Thymus (tissue), 11 donors: ENCODE data around the gene GALR2. TPM values are rescaled to one million over a fixed set of nuclear protein-coding genes. Genes with fewer than 3 reads are reported as not detected.

Source experiments
- DNase-seq, 9 donors: peaks; one replicate each; pipeline ENCODE4 v3.0.0-alpha.2; 2013; ENCODE audit warnings: low spot score in 9 of 9, low read depth in 6 of 9, missing footprints in 1 of 9
- H3K27ac ChIP-seq, 2 donors: one replicate each; pipeline ENCODE4 v1.5.1; 2013; ENCODE audit warnings: control low read depth in 1 of 2, low read depth in 1 of 2, low read length in 1 of 2, mild to moderate bottlenecking in 1 of 2, moderate library complexity in 1 of 2
- H3K27me3 ChIP-seq, 2 donors: one replicate each; pipeline ENCODE4 v1.5.1; 2013; ENCODE audit warnings: low read length in 1 of 2; ENCODE audit not compliant: control insufficient read depth in 2 of 2, insufficient read depth in 1 of 2
- H3K36me3 ChIP-seq, 2 donors: one replicate each; pipeline ENCODE4 v1.5.1; 2013; ENCODE audit warnings: low read length in 1 of 2, mild to moderate bottlenecking in 1 of 2, moderate library complexity in 1 of 2; ENCODE audit not compliant: control insufficient read depth in 2 of 2, insufficient read depth in 2 of 2
- H3K4me1 ChIP-seq, 2 donors: one replicate each; pipeline ENCODE4 v1.5.1; 2013; ENCODE audit warnings: low read length in 2 of 2; ENCODE audit not compliant: control insufficient read depth in 2 of 2, insufficient read depth in 2 of 2
- H3K4me3 ChIP-seq, 2 donors: one replicate each; pipeline ENCODE4 v1.5.1; 2013; ENCODE audit warnings: low read length in 2 of 2, control low read depth in 1 of 2, mild to moderate bottlenecking in 1 of 2
- H3K9me3 ChIP-seq, 2 donors: one replicate each; pipeline ENCODE4 v1.5.1; 2013; ENCODE audit warnings: low read length in 1 of 2, mild to moderate bottlenecking in 1 of 2; ENCODE audit not compliant: control insufficient read depth in 2 of 2, insufficient read depth in 1 of 2
- WGBS: extraction: QIAGEN DNeasy Blood & Tissue Kit; methylation state at CpG from one replicate; pipeline ENCODE4 v1.1.7; 2013; 5-methylcytosine and 5-hydroxymethylcytosine counted together
- polyA plus RNA-seq: library from polyadenylated mRNA; stranded (reverse); fragments of 200-250 nt; gene quantifications from one replicate; pipeline ENCODE4 v1.2.3, GENCODE V29; 2013
- total RNA-seq: library from RNA; stranded (reverse); fragments of 120-200 nt; gene quantifications from one replicate; pipeline ENCODE4 v1.2.4, GENCODE V29; 2013
- donor health status: healthy.

The GALR2 gene
- total and polyA plus RNA-seq, 2 donors: 0.09 TPM

DNA sequence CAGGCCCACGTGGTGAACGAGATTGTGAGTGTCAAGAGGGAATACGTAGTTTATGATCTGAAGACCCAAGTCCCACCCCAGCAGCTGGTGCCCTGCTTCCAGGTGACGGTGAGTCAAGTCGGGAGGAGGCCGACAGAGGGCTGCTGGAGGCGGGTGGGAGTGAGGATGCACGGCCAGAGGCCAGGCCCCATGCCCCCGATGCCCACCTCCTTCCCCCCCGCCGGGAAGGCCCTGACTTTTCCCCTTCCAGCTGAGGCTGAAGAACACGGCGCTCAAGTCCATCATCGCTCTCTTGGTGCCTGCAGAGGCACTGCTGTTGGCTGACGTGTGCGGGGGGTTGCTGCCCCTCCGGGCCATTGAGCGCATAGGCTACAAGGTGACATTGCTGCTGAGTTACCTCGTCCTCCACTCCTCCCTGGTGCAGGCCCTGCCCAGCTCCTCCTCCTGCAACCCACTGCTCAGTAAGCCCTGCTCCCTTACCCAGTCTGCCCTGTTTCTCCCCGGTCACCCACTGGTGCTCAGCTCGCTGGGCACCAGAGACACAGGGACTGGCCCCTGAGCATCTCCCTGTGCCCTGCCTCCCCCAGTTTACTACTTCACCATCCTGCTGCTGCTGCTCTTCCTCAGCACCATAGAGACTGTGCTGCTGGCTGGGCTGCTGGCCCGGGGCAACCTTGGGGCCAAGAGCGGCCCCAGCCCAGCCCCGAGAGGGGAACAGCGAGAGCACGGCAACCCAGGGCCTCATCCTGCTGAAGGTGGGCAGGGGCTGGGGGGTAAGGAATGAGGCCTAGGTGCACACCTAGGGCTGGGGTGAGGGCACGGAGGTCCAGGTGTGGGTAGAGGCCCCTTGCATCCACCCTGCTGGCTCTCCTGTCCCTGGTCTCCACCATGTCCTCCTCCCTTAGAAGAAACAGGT is 7.0 kb downstream of the GALR2 start:
- no peak overlapping the region for H3K27ac ChIP-seq
- peaks cover 49 to 51% of the 10 kb centered on the region in 2 donors for H3K36me3 ChIP-seq

DNA sequence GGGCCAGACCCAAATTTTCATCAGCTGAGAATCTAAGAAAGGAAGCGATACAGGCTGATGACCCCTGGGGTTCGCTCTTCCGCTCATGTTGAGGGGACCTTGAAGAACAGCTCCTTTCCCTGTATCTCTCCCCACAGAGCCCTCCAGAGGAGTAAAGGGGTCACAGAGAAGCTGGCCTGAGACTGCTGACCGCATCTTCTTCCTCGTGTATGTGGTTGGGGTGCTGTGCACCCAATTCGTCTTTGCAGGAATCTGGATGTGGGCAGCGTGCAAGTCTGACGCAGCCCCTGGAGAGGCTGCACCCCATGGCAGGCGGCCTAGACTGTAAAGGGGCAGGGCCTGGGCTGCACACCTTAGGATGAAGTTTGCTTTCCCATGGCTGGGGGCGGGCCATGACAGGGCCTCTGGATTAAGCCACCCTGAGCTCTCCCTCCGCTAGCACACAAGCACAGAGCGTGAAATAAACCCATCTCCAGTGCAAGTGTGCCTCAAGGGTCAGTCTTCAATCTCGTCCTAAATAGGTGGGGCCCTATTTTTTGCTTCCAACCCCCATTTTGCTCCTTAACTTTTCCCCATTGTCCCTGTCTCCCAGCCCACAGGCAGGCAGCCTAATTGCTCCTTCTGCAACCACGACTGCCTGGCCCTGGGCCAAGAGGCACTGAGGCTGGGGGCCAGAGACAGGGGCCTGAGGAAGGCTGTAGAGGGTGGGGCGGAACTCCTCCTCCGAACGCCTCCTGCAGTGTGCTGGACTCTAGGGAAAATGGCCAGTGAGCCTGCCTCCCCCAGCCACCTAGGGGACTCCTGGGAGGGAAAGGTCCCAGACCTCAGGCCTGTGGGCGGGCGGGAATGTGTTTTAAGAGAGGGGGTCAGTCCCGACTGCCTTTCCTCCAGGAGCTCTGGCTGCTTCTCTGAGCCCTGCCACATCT is 8.0 kb downstream of the GALR2 start:
- peaks cover 60 to 61% of the 10 kb centered on the region in 2 donors for H3K36me3 ChIP-seq

More for the DNA sequence above, 7.0 kb downstream of the GALR2 start:
- Histone ChIP-seq H3K4me3 (no peak overlapping the region), H3K4me1 (peaks cover 16 to 43% of the 10 kb centered on the region in 2 donors), H3K27me3 (peaks cover 24 to 42% of the 10 kb centered on the region in 2 donors), H3K9me3 (peaks cover 0 to 1% of the 10 kb centered on the region in 2 donors)
- WGBS: 94% methylated on average over 27 of the region's 27 CpGs
- no peak for DNase-seq

DNA sequence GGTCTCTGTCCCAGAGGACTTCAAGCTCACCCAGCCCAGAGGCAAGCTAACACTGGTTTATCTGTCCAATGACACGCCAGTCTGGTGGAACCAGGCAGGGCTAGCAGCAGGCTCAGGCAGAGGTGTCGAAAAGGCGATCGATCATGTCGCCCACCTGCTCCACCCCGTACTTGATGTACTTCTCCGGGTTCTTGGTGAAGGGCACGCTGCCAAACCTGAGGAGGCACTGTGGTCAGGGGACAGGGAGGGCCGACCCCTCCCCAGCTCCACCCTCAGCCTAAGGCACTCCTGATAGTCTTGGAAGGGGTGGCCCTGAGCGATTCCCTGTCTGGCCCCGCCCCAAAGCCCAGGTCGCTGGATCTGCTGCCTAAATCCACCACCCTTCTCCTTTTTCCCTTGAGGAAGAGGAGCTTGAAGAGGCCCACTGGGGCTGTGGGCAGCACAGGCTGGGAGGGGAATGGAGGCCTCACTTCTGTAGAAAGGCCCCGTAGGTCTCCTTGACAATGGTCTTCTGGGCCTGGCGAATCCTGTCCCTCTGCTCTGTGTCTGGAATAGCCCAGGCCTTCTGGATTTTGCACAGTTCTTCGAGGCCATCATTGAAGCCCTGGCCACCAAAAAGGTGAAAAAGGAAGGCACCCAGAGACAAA is 9.1 kb downstream of the GALR2 start:
- Histone ChIP-seq H3K27ac (no peak overlapping the region), H3K4me1 (peaks cover 12 to 22% of the 10 kb centered on the region in 2 donors), H3K9me3 (peaks cover 0 to 1% of the 10 kb centered on the region in 2 donors), H3K27me3 (peaks cover 11 to 21% of the 10 kb centered on the region in 2 donors), H3K36me3 (peaks cover 70 to 72% of the 10 kb centered on the region in 2 donors), H3K4me3 (no peak overlapping the region)
- no peak for DNase-seq
- 95% methylated on average over 15 of the region's 15 CpGs for WGBS

More for the DNA sequence above, 8.0 kb downstream of the GALR2 start:
- Histone ChIP-seq H3K27ac (no peak overlapping the region), H3K4me3 (no peak overlapping the region), H3K9me3 (peaks cover 0 to 1% of the 10 kb centered on the region in 2 donors), H3K4me1 (peaks cover 12 to 33% of the 10 kb centered on the region in 2 donors), H3K27me3 (peaks cover 14 to 31% of the 10 kb centered on the region in 2 donors)
- no peak for DNase-seq
- 97% methylated on average over 20 of the region's 20 CpGs for WGBS

DNA sequence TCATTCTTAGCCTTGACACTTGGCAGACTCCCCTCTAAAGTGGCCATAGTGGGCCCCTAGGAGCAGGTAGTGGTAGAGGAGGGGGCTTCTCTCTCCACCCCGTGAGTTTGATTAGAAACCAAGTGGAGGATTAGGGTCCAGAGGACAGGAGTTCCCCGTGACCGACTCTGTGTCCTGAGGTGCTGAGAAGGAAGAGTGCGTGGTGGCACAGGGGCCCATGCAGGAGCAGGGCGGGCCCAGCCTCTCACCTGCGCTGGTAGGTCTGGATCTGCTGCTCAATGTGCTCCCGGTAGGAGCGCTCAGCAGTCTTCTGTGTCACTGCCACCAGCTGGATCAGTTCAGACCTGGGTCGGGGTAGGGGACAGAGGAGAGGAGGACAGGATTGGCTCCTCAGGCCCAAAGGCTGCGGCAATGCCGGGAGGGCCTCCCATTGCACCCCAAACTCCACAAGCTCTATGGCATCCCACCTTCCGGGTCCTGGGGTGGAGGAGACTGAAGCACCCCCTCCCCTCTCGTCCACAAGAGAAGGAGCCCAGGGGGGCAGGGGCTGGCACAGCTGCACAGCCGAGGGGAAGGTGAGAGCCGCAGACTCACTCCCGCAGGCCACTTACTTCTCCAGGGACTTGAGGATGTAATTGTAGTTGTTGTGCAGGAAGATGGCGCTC is 10.6 kb downstream of the GALR2 start:
- no peak overlapping the region for H3K4me3 ChIP-seq
- peaks cover under 1 to 9% of the 10 kb centered on the region in 2 donors for H3K4me1 ChIP-seq
- no peak for DNase-seq
- 87% methylated on average over 17 of the region's 17 CpGs for WGBS
- no peak overlapping the region for H3K27ac ChIP-seq
- H3K36me3 ChIP-seq: peaks cover 86 to 87% of the 10 kb centered on the region in 2 donors
- H3K9me3 ChIP-seq: peaks cover 0 to 1% of the 10 kb centered on the region in 2 donors
- H3K27me3 ChIP-seq: peaks cover 0 to 5% of the 10 kb centered on the region in 2 donors

DNA sequence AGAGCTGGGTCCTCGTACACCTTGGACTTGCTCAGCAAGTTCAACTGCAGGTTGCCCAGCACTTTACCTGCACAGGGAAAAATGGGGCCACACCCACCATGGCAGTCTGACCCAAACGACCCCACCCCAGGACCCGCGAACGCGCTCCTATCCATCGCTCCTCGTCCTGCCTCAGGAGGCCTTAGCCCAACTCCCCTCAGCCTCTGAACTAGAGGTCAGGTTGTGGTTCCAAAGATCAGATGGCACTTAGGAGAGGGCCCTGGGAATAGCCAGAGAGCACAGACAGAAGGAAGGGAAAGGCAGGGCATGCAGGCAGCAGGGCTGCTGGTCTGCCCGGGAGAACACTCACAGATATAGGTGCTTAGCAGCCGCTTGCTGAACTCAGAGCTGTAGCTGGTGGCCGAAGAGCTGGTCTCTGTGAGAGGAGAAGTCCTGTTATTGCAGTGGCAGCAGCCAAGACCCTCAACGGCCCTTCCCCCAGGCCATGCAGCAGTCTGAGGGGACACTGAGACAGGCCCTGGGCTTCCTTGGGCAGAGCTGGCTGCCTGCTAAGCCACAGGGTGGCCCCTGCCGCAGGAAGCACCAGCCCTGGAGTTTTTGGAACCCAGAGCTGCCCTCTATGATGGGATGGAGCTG is 11.3 kb downstream of the GALR2 start:
- peaks cover 92 to 93% of the 10 kb centered on the region in 2 donors for H3K36me3 ChIP-seq
- no peak overlapping the region for H3K4me3 ChIP-seq
- DNase-seq: no peak
- H3K27ac ChIP-seq: no peak overlapping the region
- H3K4me1 ChIP-seq: peaks cover 0 to 6% of the 10 kb centered on the region in 2 donors
- WGBS: 98% methylated on average over 13 of the region's 13 CpGs
- H3K9me3 ChIP-seq: no peaks in the 10 kb centered on the region
- H3K27me3 ChIP-seq: no peaks in the 10 kb centered on the region

DNA sequence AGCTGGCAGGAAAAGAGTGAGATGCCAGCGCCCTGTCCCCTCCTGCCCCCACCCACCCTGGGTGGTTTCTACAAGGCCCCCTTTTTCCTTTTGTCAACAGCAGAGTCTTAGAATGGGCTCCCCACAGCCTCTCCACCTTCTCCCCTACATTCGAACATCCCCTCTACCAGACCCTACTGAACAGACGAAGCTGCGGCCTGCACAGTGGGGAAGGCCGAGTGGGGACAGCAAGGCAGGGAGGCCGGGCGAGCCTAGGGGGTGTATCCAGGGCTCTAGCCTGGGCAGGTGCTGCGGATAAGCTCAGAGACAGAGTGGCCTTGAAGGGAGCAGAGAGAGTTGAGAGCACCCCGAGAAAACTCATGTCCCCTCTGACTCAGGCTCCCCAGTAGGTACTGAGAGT is 11.8 kb downstream of the GALR2 start:
- DNase-seq: no peak
- WGBS: 96% methylated on average over 9 of the region's 9 CpGs
- Histone ChIP-seq H3K27me3 (no peaks in the 10 kb centered on the region), H3K9me3 (no peaks in the 10 kb centered on the region), H3K36me3 (peaks cover 97 to 98% of the 10 kb centered on the region in 2 donors), H3K4me1 (peaks cover 0 to 11% of the 10 kb centered on the region in 2 donors), H3K27ac (no peak overlapping the region), H3K4me3 (no peak overlapping the region)

DNA sequence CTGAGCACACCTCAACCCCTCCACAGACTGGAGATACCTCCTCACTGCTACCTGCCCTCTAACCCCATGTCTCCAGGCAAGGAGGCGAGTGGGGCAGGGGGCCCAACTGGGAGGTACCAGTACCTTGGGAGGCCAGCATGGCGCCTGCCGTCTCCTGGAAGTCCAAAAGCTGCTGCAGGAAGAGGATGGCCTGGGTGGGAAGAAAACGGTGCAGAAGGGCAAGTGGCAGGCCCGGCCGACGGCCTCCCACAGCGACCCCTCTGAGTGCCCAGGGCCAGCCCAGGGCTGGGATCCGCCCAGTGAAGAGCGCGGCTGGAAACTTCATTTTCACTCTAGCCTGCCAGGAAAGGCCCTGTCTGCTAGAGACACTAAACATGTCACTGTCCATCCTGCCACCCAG is 12.9 kb downstream of the GALR2 start:
- H3K9me3 ChIP-seq: no peaks in the 10 kb centered on the region
- WGBS: 94% methylated on average over 11 of the region's 11 CpGs
- no peak overlapping the region for H3K27ac ChIP-seq
- H3K4me1 ChIP-seq: peaks cover 0 to 15% of the 10 kb centered on the region in 2 donors
- no peaks in the 10 kb centered on the region for H3K27me3 ChIP-seq
- H3K4me3 ChIP-seq: no peak overlapping the region
- no peak for DNase-seq
- H3K36me3 ChIP-seq: peaks cover 95 to 99% of the 10 kb centered on the region in 2 donors
